ENCODE data around the gene MLLT1. TPM values are rescaled to one million over a fixed set of nuclear protein-coding genes. Genes with fewer than 3 reads are reported as not detected.

The MLLT1 gene
- total and polyA plus RNA-seq, 2 experiments from 2014 or later = 13.3 to 19.1 TPM

- Histone ChIP-seq H3F3A (ENCODE audit: insufficient read depth) (peaks cover 3% of the 10 kb centered on the region; the same call in 1 of the 2 replicates), H3K4me1 (ENCODE audit: insufficient read depth) (peaks cover 20% of the 10 kb centered on the region), H3K4me3 (no peak overlapping the region), H3K4me2 (ENCODE audit: unreplicated experiment) (no peak overlapping the region), H3K9ac (no peak overlapping the region), H3K9me3 (ENCODE audit: low read depth) (no peaks in the 10 kb centered on the region), H3K79me2 (ENCODE audit: insufficient read depth) (peaks cover 14% of the 10 kb centered on the region; the same call in 1 of the 2 replicates), H3K36me3 (ENCODE audit: low read depth) (no peaks in the 10 kb centered on the region; the same call in 1 of the 2 replicates), H3K27me3 (replicated peaks; ENCODE audit: insufficient read depth) (no peaks in the 10 kb centered on the region), H3K9me2 (ENCODE audit: insufficient read depth) (no peaks in the 10 kb centered on the region), H2AFZ (no peak overlapping the region), H4K20me1 (ENCODE audit: insufficient read depth) (no peaks in the 10 kb centered on the region), H3K27ac (no peak overlapping the region)
- no peak for DNase-seq
- TF ChIP-seq EZH2phosphoT487 (IDR thresholded peaks at IDR 0.05; ENCODE audit: insufficient read depth, low read depth) (no peak), EZH2 (IDR thresholded peaks at IDR 0.05; ENCODE audit: insufficient read depth, poor library complexity, severe bottlenecking) (no peak)
- in situ Hi-C loops (cut with MboI) = no loop called here
- 88 to 94% methylated on average over 6 to 14 of the region's 15 CpGs for WGBS, 2 experiments (ENCODE audit: low coverage in 1 of 2, low lambda C conversion rate in 2 of 2, missing lambda C conversion rate in 2 of 2)
Observed at GRCh38 chr19:6215701-6216235, 64.0 kb downstream of the MLLT1 start.

- WGBS, 2 experiments (ENCODE audit: low coverage in 1 of 2, low lambda C conversion rate in 2 of 2, missing lambda C conversion rate in 2 of 2) = 85 to 87% methylated on average over 40 of the region's 41 CpGs
- no peaks in the 10 kb centered on the region for H4K20me1 ChIP-seq (ENCODE audit: insufficient read depth)
- peaks cover 13% of the 10 kb centered on the region for H3K4me1 ChIP-seq (ENCODE audit: insufficient read depth)
- H3K79me2 ChIP-seq (ENCODE audit: insufficient read depth) = peaks cover 13% of the 10 kb centered on the region; the same call in 1 of the 2 replicates
- H3F3A ChIP-seq (ENCODE audit: insufficient read depth) = peaks cover 6% of the 10 kb centered on the region; the same call in 1 of the 2 replicates
- H3K4me3 ChIP-seq = no peak overlapping the region
- H3K27me3 ChIP-seq (replicated peaks; ENCODE audit: insufficient read depth) = no peaks in the 10 kb centered on the region
- H3K9me3 ChIP-seq (ENCODE audit: low read depth) = no peaks in the 10 kb centered on the region
- DNase-seq = no peak
- in situ Hi-C loops (cut with MboI) = no loop called here
- no peak overlapping the region for H2AFZ ChIP-seq
- H3K27ac ChIP-seq = no peak overlapping the region
- TF ChIP-seq EZH2 (IDR thresholded peaks at IDR 0.05; ENCODE audit: insufficient read depth, poor library complexity, severe bottlenecking) (no peak), EZH2phosphoT487 (IDR thresholded peaks at IDR 0.05; ENCODE audit: insufficient read depth, low read depth) (no peak)
- no peaks in the 10 kb centered on the region; the same call in 1 of the 2 replicates for H3K36me3 ChIP-seq (ENCODE audit: low read depth)
- no peak overlapping the region for H3K4me2 ChIP-seq (ENCODE audit: unreplicated experiment)
- H3K9ac ChIP-seq = no peak overlapping the region
- H3K9me2 ChIP-seq (ENCODE audit: insufficient read depth) = no peaks in the 10 kb centered on the region
Observed at GRCh38 chr19:6214881-6215541, 64.8 kb downstream of the MLLT1 start.

- peaks cover 4% of the 10 kb centered on the region; the same call in 1 of the 2 replicates for H3K4me1 ChIP-seq (ENCODE audit: insufficient read depth)
- H2AFZ ChIP-seq = no peak overlapping the region
- H3K79me2 ChIP-seq (ENCODE audit: insufficient read depth) = peaks cover 9% of the 10 kb centered on the region; the same call in 1 of the 2 replicates
- H3K4me3 ChIP-seq = no peak overlapping the region
- no peak overlapping the region for H3K4me2 ChIP-seq (ENCODE audit: unreplicated experiment)
- H3K27ac ChIP-seq = no peak overlapping the region
- H3K9me3 ChIP-seq (ENCODE audit: low read depth) = no peaks in the 10 kb centered on the region
- no peaks in the 10 kb centered on the region for H4K20me1 ChIP-seq (ENCODE audit: insufficient read depth)
- H3F3A ChIP-seq (ENCODE audit: insufficient read depth) = 0 out of 2 replicates have a peak, but pooled peaks cover 6% of the 10 kb centered on the region
- 90 to 96% methylated on average over 11 to 32 of the region's 32 CpGs for WGBS, 2 experiments (ENCODE audit: low coverage in 1 of 2, low lambda C conversion rate in 2 of 2, missing lambda C conversion rate in 2 of 2)
- H3K9me2 ChIP-seq (ENCODE audit: insufficient read depth) = no peaks in the 10 kb centered on the region
- no peak overlapping the region for H3K9ac ChIP-seq
- in situ Hi-C loops (cut with MboI) = no loop called here
- DNase-seq = no peak
- no peaks in the 10 kb centered on the region; the same call in 1 of the 2 replicates for H3K36me3 ChIP-seq (ENCODE audit: low read depth)
- TF ChIP-seq EZH2phosphoT487 (IDR thresholded peaks at IDR 0.05; ENCODE audit: insufficient read depth, low read depth) (no peak), EZH2 (IDR thresholded peaks at IDR 0.05; ENCODE audit: insufficient read depth, poor library complexity, severe bottlenecking) (no peak)
- H3K27me3 ChIP-seq (replicated peaks; ENCODE audit: insufficient read depth) = no peaks in the 10 kb centered on the region
Observed at GRCh38 chr19:6213696-6214641, 65.8 kb downstream of the MLLT1 start.

GRCh38 chr19:6213266-6213595, 66.5 kb downstream of the MLLT1 start:
- Histone ChIP-seq H3K27ac (no peak overlapping the region), H3K9ac (no peak overlapping the region), H3K4me2 (ENCODE audit: unreplicated experiment) (no peak overlapping the region), H3K36me3 (ENCODE audit: low read depth) (no peaks in the 10 kb centered on the region; the same call in 1 of the 2 replicates), H4K20me1 (ENCODE audit: insufficient read depth) (no peaks in the 10 kb centered on the region), H3F3A (ENCODE audit: insufficient read depth) (0 out of 2 replicates have a peak, but pooled peaks cover 6% of the 10 kb centered on the region), H2AFZ (no peak overlapping the region), H3K4me1 (ENCODE audit: insufficient read depth) (no peaks in the 10 kb centered on the region), H3K9me2 (ENCODE audit: insufficient read depth) (no peaks in the 10 kb centered on the region), H3K9me3 (ENCODE audit: low read depth) (no peaks in the 10 kb centered on the region), H3K4me3 (no peak overlapping the region), H3K79me2 (ENCODE audit: insufficient read depth) (peaks cover 9% of the 10 kb centered on the region; the same call in 1 of the 2 replicates), H3K27me3 (replicated peaks; ENCODE audit: insufficient read depth) (no peaks in the 10 kb centered on the region)
- TF ChIP-seq EZH2 (IDR thresholded peaks at IDR 0.05; ENCODE audit: insufficient read depth, poor library complexity, severe bottlenecking) = no peak
- no peak for TF ChIP-seq EZH2phosphoT487 (IDR thresholded peaks at IDR 0.05; ENCODE audit: insufficient read depth, low read depth)
- no peak for DNase-seq
- 100% methylated on average over 8 of the region's 12 CpGs for WGBS, 2 experiments (ENCODE audit: low coverage in 1 of 2, low lambda C conversion rate in 2 of 2, missing lambda C conversion rate in 2 of 2)
- in situ Hi-C loops (cut with MboI) = no loop called here

All from GM23248 (cell line).